K562 (cell line): Measurements from ENCODE around the gene CD82. TPM values are rescaled to one million over a fixed set of nuclear protein-coding genes. Genes with fewer than 3 reads are reported as not detected.
A peak's percentile ranks its signal among the peaks of the same experiment; 100 is the strongest.

Experiments used
- ARHGAP35 ChIP-seq: fragments of 450-650 bp; IDR thresholded peaks from 2 replicates; pipeline ENCODE4 v1.6.1; 2018; ENCODE audit not compliant: partially characterized antibody
- ARID1B ChIP-seq: fragments of 450-650 bp; IDR thresholded peaks from 2 replicates; pipeline ENCODE4 v1.6.1; 2016; ENCODE audit warnings: antibody characterized with exemption, mild to moderate bottlenecking, inconsistent platforms
- ARID3B ChIP-seq: fragments of 250-450 bp; sonication (Bioruptor Pico); IDR thresholded peaks from 2 replicates; pipeline ENCODE4 v1.4.0; 2020; ENCODE audit warnings: borderline replicate concordance
- CBX2 ChIP-seq: fragments of 200-600 bp; sonication (generic); IDR thresholded peaks from one replicate; pipeline ENCODE4 v1.6.1; 2012; ENCODE audit warnings: mild to moderate bottlenecking, low read length, inconsistent platforms; ENCODE audit not compliant: insufficient read depth, poor library complexity, severe bottlenecking
- CBX8 ChIP-seq: fragments of 200-600 bp; sonication (generic); IDR thresholded peaks from 2 replicates; pipeline ENCODE4 v1.6.1; 2012; ENCODE audit warnings: borderline replicate concordance, mixed run types, low read depth, mild to moderate bottlenecking, moderate library complexity, mixed read lengths, low read length, control low read depth, inconsistent platforms; ENCODE audit not compliant: poor library complexity, severe bottlenecking; ENCODE audit errors: extremely low read depth
- GABPA ChIP-seq: fragments of 200-800 bp; sonication (Bioruptor generic); conservative IDR thresholded peaks from 2 replicates; pipeline ENCODE4 v1.6.1; 2016; ENCODE audit warnings: low read depth, missing genetic modification characterization, missing compliant biosample characterization
- GTF2F1 ChIP-seq: IDR thresholded peaks from 2 replicates; pipeline ENCODE4 v1.6.1; 2011; ENCODE audit warnings: low read depth, low read length, improper control_type of control experiment
- HDAC6 ChIP-seq: IDR thresholded peaks from 2 replicates; pipeline ENCODE4 v1.6.1; 2012; ENCODE audit warnings: low read depth, mild to moderate bottlenecking, control low read depth, inconsistent platforms, low read length, moderate library complexity
- HNRNPLL ChIP-seq: fragments of 200-400 bp; formaldehyde crosslinking; IDR thresholded peaks from 2 replicates; pipeline ENCODE4 v1.6.1; 2017; ENCODE audit warnings: low read length, low read depth, mild to moderate bottlenecking; ENCODE audit not compliant: poor library complexity, severe bottlenecking
- HOXB6 ChIP-seq: fragments of 250-450 bp; sonication (Bioruptor Pico); IDR thresholded peaks from 2 replicates; pipeline ENCODE4 v1.5.1; 2022; ENCODE audit warnings: mild to moderate bottlenecking, borderline replicate concordance
- IFI16 ChIP-seq: fragments of 250-450 bp; sonication (Bioruptor Pico); IDR thresholded peaks from 2 replicates; pipeline ENCODE4 v2.1.2; 2022; ENCODE audit warnings: mild to moderate bottlenecking, inconsistent platforms
- MEF2D ChIP-seq: conservative IDR thresholded peaks from 2 replicates; pipeline ENCODE4 v1.6.1; 2016; ENCODE audit warnings: low read depth, missing genetic modification characterization, missing compliant biosample characterization
- MYNN ChIP-seq, 2 experiments: sonication (generic); formaldehyde crosslinking in 1 of 2; IDR thresholded peaks; 2 replicates each; pipeline versions ENCODE4 v1.5.0 to v1.6.1; 2016 to 2020; ENCODE audit warnings: antibody characterized with exemption in 1 of 2, missing genetic modification reagents in 1 of 2
- NCOA2 ChIP-seq, 2 experiments: fragments of 450-650 bp; IDR thresholded peaks; 2 replicates each; pipeline ENCODE4 v1.6.1; 2018; ENCODE audit warnings: mild to moderate bottlenecking in 2 of 2, moderate library complexity in 1 of 2; ENCODE audit not compliant: partially characterized antibody in 2 of 2
- NFATC3 ChIP-seq: fragments of 450-650 bp; IDR thresholded peaks from 2 replicates; pipeline ENCODE4 v1.6.1; 2017; ENCODE audit warnings: mild to moderate bottlenecking
- NFXL1 ChIP-seq: fragments of 450-650 bp; formaldehyde crosslinking; IDR thresholded peaks from 2 replicates; pipeline ENCODE4 v1.4.0; 2021; ENCODE audit warnings: mild to moderate bottlenecking
- NR2C2 ChIP-seq, 2 experiments: fragments of 200-800 bp in 1 of 2; sonication (Bioruptor generic) in 1 of 2; sonication (generic) in 1 of 2; formaldehyde crosslinking in 1 of 2; IDR thresholded peaks; 2 replicates each; pipeline versions ENCODE4 v1.6.1 to v1.8.0; 2016 to 2022; ENCODE audit warnings: mild to moderate bottlenecking in 1 of 2, missing compliant biosample characterization in 1 of 2, missing genetic modification characterization in 1 of 2, missing genetic modification reagents in 1 of 2
- POLR3G ChIP-seq: IDR thresholded peaks from 2 replicates; pipeline ENCODE4 v1.6.1; 2011; ENCODE audit not compliant: insufficient read length, insufficient replicate concordance; ENCODE audit errors: extremely low read depth
- POU5F1 ChIP-seq: fragments of 150-350 bp; IDR thresholded peaks from 2 replicates; pipeline ENCODE4 v1.6.1; 2014; ENCODE audit warnings: borderline replicate concordance, low read length, low read depth, mild to moderate bottlenecking; ENCODE audit not compliant: partially characterized antibody
- PPARD ChIP-seq: fragments of 250-450 bp; sonication (Bioruptor Pico); IDR thresholded peaks from 2 replicates; pipeline ENCODE4 v1.8.0; 2022; ENCODE audit warnings: inconsistent platforms, mild to moderate bottlenecking, moderate library complexity
- RBBP5 ChIP-seq: fragments of 200-600 bp; sonication (generic); IDR thresholded peaks from 2 replicates; pipeline ENCODE4 v1.6.1; 2012; ENCODE audit warnings: borderline replicate concordance, mild to moderate bottlenecking, low read length, control low read depth, inconsistent platforms; ENCODE audit not compliant: insufficient read depth, poor library complexity, severe bottlenecking
- RFX1 ChIP-seq: fragments of 450-650 bp; IDR thresholded peaks from 2 replicates; pipeline ENCODE4 v1.6.1; 2016; ENCODE audit warnings: mild to moderate bottlenecking, moderate library complexity
- XRCC5 ChIP-seq: fragments of 200-400 bp; formaldehyde crosslinking; IDR thresholded peaks from 2 replicates; pipeline ENCODE4 v1.6.1; 2017; ENCODE audit warnings: low read depth, mild to moderate bottlenecking, low read length
- ZBTB34 ChIP-seq: fragments of 250-450 bp; sonication (Bioruptor Pico); IDR thresholded peaks from 2 replicates; pipeline ENCODE4 v1.8.0; 2021; ENCODE audit warnings: mild to moderate bottlenecking, moderate library complexity
- ZFPM2 ChIP-seq: fragments of 250-450 bp; sonication (Bioruptor Pico); IDR thresholded peaks from 2 replicates; pipeline ENCODE4 v1.5.1; 2022; ENCODE audit warnings: mild to moderate bottlenecking
- ZNF12 ChIP-seq: sonication (generic); formaldehyde crosslinking; IDR thresholded peaks from 2 replicates; pipeline ENCODE4 v1.4.0; 2020; ENCODE audit warnings: mild to moderate bottlenecking, missing genetic modification reagents
- ZNF584 ChIP-seq: fragments of 200-800 bp; sonication (Bioruptor generic); IDR thresholded peaks from 2 replicates; pipeline ENCODE4 v1.6.1; 2016; ENCODE audit warnings: low read depth, mild to moderate bottlenecking, missing genetic modification characterization, missing compliant biosample characterization
- polyA plus RNA-seq, 8 experiments: library from polyadenylated mRNA; depleted of rRNA in 4 of 8; stranded (reverse) in 5 of 8; unstranded in 3 of 8; fragments of >200 nt; fragmentation: Nextera tagmentation in 2 of 8; fragmentation: Illumina TruSeq in 1 of 8; extraction: Ambion mirVana in 2 of 8; extraction: Trizol in 1 of 8; gene quantifications; 2 replicates each; pipeline versions ENCODE4 v1.2.1 to v1.2.3, GENCODE V29; 2011 to 2014; ENCODE audit warnings: inconsistent platforms in 1 of 8, missing spikeins in 1 of 8
- total RNA-seq, 7 experiments: library from RNA; depleted of rRNA in 6 of 7; stranded (reverse); fragments of >200 nt in 6 of 7; fragmentation: Illumina TruSeq in 2 of 7; extraction: Trizol in 2 of 7; gene quantifications; 2 replicates each; pipeline versions ENCODE4 v1.2.1 to v1.2.3, GENCODE V29; 2011 to 2021; ENCODE audit warnings: low replicate concordance in 1 of 7

CD82 gene
- total and polyA plus RNA-seq, 9 of the 15 experiments (the other 6 are each of a cell fraction or from before 2014, with no cell fraction given) = 0.27 to 9.4 (median 3.0) TPM

GRCh38 chr11:44531116-44531504 is 34.4 kb upstream of the CD82 start (continued):
- TF ChIP-seq GABPA (tag) (no peak), MEF2D (tag) (peak; percentile 74), HDAC6 (no peak), ARID3B (CRISPR knock-in tag) (no peak), ZNF12 (CRISPR knock-in tag) (no peak), NCOA2 (IDR thresholded peaks at IDR 0.05; ENCODE audit: partially characterized antibody in 2 of 2) (no peak), CBX8 (no peak), NFATC3 (no peak), ZBTB34 (CRISPR knock-in tag) (no peak; the same call in 1 of the 2 replicates), PPARD (CRISPR knock-in tag) (no peak), POU5F1 (no peak), HNRNPLL (no peak), RBBP5 (no peak), MYNN (IDR thresholded peaks at IDR 0.05) (peak; percentile 92), MYNN (CRISPR knock-in tag; IDR thresholded peaks at IDR 0.05) (no peak), NR2C2 (CRISPR knock-in tag; IDR thresholded peaks at IDR 0.05) (no peak), NR2C2 (tag; IDR thresholded peaks at IDR 0.05) (peak; percentile 62), XRCC5 (0 out of 2 replicates have a peak, but pooled peaks have one; percentile 22), ZNF584 (CRISPR knock-in tag) (peak; percentile 86), ARID1B (peak; percentile 87), NFXL1 (CRISPR knock-in tag) (no peak), IFI16 (CRISPR knock-in tag) (no peak), ZFPM2 (CRISPR knock-in tag) (no peak), ARHGAP35 (no peak), CBX2 (no peak), HOXB6 (CRISPR knock-in tag) (no peak), POLR3G (no peak), RFX1 (no peak), GTF2F1 (no peak)
